ENCODE measurements around the gene NCKAP5.

The NCKAP5 gene

DNA sequence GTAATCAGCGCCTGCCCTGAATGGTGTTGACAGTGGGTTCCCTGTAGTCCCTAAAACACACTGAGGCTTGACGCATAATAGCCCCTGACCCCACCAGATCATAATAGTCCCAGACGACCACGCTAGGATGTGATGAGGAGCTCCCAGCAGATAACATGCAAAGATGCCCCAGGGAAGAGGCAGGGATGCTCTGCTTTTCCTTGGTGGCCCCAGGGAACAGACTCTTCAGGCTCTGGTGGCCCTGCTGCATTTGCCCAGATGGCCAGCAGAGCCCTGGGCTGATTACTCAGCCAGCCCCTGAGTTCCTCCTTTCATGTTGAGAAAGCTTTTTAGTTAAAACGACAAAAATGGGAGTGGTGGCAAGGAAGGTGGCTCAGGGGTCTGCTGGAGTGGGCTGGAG, 5.9 kb upstream of the NCKAP5 start:
- no peak for DNase-seq (ENCODE audit: low read depth in 2 of 2)

DNA sequence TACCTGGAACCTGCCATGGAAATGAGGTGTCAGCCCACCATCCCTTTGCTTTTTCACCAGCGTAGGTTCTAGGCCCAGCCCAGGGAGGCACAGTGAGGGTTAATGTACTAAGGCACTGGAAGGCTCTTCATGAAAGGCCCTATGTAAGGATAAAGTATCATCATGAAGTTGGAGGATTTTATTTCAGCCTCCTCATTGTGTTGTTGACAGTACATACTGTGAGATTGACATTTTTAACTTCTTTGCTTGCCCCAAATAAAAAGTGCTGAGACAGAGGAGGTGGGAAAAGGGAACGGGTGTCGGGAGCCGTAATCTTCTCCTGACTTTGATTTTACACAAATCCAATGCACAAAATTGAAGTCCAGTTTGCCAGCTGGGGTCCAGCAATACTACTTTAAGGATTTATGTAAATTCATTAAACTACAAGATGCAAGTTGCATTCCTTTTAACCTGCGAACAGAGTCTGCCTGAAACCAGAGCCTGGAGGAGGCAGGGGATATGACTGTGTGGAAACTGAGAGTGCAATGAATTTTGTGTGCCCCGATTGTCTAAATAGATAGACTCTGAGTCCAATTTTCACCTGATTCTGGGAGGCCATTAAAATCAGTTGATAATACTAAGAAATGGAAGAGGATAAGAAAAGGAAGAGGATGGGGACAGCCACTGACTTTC, 5.4 kb upstream of the NCKAP5 start:
- no peak for DNase-seq (ENCODE audit: low read depth in 2 of 2)

DNA sequence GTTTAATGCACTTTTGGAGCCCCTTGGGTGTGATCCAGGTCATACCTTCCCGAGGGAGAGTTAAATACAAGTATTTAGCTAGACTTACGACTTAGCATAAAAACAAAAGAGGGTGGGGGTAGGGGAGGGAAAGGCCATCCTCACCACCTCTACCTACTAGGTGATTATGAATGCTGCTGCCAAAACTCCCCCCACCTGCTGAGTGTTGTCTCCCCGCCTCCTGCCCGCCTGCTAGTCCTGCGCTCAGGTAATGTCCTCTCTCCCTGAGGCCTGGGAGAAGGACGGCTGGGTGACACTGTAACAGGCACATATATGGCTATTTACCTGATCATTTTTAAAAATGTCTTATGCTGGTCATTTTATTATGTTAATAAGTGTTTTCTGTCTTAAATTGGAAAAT, 3.0 kb upstream of the NCKAP5 start:
- no peak for DNase-seq (ENCODE audit: low read depth in 2 of 2)

DNA sequence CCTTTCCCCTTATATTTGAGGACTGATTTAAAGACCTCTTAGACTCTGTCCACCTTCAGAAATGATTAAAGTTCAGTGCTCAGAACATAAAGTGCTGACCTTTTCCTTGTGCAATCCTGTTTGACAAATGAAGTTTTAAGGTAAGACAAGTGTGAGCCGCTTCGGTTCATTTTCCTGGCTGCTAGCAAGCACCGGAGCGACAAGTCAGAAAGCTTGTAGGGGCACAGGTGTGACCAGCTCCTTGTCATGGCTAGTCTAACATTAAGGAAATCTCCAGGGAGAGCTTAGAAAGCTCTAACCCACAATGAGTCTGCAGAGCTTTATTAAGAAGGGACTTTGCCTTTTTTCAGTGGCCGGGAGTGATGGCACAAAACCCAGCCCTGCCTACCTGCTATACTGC, 2.3 kb upstream of the NCKAP5 start:
- DNase-seq (ENCODE audit: low read depth in 2 of 2), result no peak

DNA sequence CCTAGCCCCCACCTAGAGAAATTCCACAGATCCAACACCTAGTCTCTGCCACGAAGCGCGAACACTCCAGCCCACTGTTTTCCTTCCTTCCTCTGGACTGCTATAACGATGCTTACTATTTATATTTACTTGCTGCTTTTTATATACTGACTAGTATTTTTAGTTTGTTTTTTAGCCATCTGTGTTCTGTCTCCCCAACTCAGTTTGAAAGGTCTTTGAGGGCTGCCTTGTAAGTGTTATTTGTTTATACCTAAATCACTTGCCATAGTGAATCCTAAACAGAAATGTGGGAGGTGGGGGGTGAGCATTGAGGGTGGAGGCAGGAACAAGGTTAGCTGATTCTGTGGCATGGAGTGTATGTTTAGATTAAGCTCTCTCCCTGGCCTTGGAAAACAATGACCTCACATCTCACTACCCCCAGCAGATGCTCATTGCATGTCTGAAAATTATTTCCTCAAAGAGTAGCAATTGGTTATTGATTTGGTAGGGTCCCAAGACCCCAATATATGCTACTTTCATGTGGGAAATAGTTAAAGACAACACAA, 1.1 kb upstream of the NCKAP5 start:
- DNase-seq (ENCODE audit: low read depth in 2 of 2), result no peak

DNA sequence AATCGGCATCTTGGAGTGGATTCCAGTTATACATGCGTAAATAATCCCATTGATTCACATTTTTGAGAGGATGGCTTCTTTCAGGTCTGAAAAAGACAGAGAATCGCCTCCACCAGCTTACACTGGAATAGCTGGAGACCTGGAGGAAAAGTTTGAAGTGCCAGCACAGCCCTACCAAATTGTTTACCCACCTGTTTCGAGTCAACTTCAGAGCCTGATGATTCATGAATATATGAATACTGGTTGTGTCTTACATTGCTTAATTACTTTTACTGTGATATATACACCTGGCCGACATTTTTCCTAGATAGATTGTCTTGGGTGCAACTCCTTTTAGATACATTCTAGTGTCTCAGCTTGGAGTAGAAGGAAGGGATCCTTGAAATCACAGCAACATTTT, 335 bp upstream of the NCKAP5 start:
- no peak for DNase-seq (ENCODE audit: low read depth in 2 of 2)

DNA sequence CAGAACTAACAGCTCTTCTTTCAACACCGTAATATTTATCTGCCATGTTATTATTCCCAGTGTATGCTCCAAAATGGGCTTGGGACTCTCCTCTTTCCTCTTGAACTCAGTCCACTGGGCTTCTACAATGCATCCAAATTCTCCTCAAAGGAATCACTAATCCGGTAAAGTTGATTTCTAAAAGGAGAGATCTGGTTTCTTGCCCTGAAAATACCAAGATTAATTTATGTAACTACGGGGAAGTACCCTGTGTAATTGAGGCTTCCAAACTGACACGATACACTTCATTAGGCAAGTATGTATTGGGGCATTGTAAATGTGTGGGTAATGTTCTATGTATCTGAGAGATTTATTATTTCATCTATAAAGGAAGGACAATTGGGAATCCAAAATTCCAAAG, 5.7 kb downstream of the NCKAP5 start:
- no peak for DNase-seq (ENCODE audit: low read depth in 2 of 2)

DNA sequence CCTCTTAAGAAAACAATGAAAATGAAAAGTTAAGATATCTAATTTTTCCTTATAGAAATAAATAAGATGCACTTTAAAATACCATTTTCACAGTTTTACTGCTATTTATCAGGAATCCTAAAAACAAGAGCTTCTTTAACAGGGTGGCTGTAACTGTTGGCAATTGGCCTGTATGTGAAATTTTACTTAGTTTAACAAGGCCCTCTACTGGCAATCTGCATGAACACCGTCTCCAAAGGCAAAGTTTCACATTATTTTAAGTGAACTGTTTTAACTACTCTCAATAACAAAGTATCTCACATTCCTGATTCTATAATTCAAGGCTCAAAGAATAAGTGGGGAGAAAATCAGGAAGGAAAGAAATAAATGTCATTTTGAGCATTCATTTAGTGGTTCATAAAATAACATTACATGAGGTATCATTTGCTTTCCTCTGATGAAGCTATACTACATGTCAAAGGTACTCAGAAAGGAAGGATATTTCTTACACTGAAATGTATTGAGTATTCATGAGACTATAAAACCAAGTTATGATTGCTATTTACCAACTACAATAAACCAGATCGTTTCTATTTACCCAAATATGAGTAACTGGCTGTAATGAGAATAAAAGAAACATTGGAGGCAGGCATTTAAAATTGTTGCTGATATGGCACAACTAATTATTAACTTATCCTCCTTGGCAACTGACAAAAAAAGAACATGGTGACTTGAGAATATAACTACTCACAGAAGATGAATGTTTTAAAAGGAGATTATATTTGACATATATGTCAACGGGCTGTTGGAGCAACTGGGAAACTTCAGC, 7.0 kb downstream of the NCKAP5 start:
- no peak for DNase-seq (ENCODE audit: low read depth in 2 of 2)

DNA sequence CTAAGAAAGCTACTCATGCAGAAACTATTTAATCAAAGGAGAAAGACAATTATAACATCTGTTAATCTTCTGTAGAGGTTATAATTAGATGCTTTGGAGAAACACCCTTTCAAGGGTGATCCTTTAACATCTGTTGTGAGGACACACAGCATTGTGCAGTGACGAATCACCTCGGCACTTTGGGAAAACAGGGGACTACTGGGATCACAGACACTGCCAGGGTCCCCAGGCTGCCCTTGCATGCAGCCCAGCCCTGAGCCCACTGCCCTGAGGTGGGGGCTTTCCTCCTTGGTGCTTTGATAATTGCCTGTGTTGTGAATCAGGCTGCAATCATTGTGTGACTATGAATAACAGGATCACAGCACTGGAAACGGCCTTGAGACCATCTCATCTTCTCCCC, 10.6 kb downstream of the NCKAP5 start:
- DNase-seq (ENCODE audit: low read depth in 2 of 2), result no peak

DNA sequence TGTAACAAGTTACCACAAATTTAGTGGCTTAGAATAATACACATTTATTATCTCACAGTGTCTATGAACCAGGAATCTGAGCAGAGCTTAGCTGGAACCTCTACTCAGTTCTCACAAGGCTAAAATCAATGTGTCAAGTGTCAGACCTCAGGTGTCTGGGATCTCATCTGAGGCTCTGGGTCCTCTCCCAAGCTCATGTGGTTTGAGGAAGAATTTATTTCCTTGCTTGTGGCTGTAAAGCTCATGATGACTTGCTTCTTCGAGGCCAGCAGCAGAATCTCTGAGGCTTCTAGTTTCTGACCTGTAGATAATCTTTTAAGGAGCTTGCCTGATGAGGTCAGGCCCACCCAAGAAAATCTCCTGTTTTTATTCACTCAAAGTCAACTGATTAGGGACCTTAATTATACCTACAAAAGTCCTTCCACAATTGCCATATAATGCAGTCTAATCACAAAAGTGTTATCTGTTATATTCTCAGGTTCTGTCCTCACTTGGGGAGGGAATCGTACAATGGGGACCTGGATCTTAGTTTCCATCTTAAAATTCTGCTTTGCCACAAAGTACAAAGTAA, 14.3 kb downstream of the NCKAP5 start:
- DNase-seq (ENCODE audit: low read depth in 2 of 2), result no peak

DNA sequence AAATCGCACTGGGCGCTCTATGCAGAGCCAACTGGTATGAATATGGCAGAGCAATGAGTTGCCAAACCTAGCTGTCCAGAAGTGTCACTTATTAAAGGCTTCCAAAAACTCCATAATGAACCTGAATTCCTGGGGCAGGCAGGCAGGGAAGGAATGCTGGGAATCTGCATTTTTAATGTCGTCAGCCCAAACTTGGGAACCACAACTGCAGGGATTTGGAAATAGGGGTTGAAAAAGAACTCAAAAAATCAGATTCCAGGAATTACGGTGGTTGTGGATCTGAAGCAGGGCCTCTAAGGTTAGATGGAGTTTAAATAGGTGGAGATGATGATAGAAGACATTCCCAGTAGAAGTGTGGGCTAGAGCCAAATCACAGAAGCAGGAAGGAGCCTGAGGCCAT, 15.0 kb downstream of the NCKAP5 start:
- no peak for DNase-seq (ENCODE audit: low read depth in 2 of 2)

DNA sequence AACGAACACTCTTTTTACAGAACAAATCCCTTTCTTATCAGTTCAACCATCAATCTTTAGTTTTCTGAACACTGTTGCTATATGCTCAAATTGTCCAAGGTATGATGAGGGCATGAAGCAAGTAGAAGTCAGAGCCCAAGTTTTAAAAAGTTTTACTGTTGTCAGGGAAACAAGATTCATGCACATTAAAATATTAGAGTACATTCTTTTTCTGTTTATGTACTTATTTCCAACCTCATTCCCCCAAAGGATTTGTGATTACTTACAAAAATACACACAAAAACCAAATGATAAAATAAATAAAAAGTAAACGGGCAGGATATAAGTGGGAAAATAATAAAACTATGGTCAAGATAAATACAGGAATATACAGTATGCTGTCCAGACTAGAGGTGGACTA, 15.4 kb downstream of the NCKAP5 start:
- no peak for DNase-seq (ENCODE audit: low read depth in 2 of 2)

DNA sequence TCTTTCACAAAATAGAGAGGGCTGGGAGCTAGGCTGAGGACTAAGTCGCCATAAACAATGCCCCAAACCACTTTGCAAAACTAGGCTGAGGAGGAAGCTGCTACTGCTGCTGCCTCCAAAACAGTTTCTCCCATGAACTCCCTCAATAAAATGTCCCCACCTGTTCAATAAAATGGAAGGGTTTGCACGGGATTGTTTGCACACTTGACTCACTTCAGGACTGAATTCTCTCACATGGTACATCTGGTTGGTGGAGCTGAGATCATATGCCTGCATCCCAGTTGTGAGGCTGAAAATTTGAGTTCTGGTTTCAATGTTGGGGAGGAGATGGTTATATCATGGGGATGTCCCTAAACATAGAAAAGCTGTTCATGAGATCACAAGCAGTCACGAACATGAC, 26.5 kb downstream of the NCKAP5 start:
- no peak for DNase-seq (ENCODE audit: low read depth in 2 of 2)

DNA sequence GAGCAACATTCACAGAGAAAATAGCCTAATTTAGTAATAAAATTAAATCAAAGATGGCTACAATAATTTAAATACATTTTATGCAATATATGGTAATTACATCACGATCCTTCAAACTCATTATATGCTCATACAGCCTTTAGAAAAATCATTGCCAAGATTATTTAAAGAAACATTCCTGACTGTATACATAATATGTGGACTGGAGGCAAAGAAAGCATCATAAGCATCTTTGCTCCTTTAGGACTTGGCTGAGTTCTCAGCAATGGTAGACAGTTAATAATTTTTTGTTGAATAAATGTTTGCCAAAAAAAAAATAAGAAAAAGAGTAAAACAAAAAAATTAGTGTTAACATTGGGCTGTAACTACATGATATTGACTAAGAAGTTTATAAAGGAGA, 26.9 kb downstream of the NCKAP5 start:
- DNase-seq (ENCODE audit: low read depth in 2 of 2), result no peak

DNA sequence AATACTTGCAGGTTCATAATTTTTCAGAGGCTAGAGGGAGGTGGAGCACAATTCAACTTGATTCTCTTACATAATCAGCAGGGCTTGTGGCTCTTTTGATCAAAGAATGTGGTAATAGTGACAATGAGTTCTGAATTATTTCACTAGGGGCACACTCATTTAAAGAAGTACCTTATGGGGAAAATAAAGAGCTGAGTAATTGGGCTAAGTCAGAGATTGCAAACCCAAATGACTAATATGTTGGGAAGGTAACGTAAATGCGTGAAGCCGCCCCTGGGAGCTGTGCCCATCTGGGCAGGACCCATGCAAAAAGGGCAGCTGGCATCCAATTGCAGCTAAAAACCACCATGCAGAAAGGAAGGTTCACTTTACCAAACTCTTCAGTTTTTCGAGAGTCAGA, 35.3 kb downstream of the NCKAP5 start:
- no peak for DNase-seq (ENCODE audit: low read depth in 2 of 2)

DNA sequence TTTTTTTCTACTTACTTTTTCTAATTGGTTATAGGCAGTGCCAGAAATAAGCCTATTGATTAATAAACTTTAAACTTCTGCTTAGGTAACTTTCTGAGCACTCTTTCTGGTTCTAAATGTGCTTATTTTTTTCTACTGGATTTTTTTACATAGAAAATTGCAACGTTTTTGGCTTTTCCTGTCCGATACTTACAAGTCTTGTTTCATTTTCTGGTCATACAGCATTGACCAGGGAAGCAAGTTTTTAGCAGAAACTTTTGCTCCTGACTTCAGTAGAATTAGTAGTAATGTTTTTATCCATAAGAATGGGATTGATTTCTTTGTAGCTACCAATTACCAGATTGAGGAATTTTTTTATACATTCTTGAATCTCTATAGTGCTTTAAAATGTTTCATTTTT, 36.9 kb downstream of the NCKAP5 start:
- no peak for DNase-seq (ENCODE audit: low read depth in 2 of 2)

DNA sequence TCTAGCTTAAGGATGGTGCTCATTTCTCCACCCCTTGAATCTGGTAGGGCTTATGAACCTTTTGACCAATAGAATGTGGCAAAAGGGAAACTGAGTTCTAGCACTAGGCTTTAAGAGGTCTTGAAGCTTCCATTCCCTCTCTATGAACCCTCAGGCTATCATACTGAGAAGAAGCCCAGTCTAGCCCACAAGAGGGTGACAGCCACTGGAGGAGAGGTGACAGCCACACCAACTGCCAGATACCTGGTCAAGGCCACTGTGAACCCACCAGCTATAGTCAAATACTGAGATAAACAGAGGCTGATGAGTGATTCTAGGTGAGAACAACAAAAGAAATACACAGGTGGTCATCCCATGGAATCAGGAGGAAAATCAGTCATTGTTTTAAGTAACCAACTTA, 37.6 kb downstream of the NCKAP5 start:
- no peak for DNase-seq (ENCODE audit: low read depth in 2 of 2)

DNA sequence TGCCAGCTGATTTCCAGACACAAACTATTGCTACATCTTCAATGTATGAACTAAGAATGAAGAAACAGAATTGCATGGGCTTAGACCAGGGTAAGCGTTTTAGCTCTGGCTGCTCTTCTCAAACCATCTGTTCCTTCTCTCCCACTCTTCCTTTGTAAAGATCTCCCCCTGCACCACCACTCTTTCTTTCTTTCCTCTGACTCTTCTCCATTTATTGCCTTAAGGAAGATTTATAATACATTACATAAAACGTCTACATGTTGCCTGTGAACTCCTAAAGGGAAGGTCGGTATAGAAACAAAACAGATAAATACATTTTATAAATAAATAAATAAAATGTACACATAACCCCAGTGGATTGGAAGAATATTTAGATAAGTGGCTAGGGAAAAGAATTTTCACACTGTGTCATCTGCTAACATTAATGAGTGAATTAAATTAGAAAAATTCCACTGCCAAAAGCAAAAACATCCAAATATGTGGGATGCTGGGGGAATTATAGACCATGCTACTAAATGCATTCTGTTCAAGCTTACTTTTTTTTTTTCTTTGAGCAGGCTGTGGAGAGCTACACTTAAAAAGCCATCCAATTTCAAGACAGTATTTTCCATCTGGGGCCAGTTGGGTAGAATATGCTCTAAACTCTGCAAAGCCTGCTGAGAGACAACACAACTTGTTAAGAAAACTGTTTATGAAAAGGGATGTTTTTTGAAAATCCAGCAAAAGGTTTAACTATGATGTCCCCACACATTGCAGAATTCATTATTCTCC, 41.5 kb downstream of the NCKAP5 start:
- DNase-seq (ENCODE audit: low read depth in 2 of 2), result no peak

DNA sequence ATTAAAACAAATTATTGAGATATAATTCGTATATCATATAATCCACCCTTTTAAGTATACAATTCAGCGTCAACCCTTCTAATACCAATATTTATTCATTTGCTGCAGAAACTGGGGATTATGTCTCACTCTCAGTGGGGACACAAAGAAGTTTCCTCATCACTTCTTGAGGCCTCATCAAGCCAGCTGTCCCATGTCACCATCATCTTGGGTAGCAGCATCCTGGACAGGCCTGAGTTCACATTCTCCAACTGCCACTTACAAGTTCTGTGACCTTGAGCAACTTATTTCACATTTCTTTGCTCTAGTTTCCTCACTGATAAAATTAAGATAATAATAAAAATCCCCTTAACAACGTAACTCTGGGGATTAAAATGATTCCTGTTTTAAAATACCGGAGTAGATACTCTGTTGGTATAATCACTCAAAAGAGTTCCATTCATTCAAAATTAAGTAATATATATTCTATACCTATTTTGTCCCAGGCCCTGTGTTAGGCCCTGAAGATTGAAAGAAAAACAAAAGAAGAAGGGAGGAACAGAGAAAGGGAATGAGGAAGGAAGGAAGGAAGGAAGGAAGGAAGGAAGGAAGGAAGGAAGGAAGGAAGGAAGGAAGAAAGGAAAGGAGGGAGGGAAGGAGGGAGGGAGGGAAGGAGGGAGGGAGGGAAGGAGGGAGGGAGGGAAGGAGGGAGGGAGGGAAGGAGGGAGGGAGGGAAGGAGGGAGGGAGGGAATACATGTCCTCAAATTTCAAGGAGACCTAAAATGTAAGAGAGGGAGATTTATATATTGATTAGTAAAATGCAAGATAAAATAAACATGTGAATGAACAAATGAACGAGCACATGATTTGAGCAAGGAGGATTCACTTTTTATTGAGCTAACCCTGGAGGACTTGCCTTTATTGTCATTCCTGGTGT, 42.4 kb downstream of the NCKAP5 start:
- DNase-seq (ENCODE audit: low read depth in 2 of 2), result no peak

DNA sequence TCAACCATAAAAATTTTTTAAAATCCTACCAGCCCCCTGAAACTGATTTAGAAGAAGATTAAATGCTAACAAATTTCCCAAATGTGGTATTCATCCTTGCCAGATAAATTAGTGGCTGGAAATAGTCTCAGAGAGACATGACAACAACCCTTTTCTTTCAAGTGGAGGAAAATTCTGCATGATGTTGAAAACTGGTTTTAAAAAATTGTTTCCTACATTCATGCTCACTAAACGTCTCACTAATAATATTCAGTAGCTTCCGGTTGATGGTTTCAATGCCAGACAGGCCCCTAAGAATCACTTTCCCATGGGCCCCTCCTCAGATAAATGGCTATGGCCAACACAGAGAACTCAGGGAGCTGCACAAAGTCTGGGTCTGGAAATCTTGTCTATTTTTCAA, 43.2 kb downstream of the NCKAP5 start:
- no peak for DNase-seq (ENCODE audit: low read depth in 2 of 2)

DNA sequence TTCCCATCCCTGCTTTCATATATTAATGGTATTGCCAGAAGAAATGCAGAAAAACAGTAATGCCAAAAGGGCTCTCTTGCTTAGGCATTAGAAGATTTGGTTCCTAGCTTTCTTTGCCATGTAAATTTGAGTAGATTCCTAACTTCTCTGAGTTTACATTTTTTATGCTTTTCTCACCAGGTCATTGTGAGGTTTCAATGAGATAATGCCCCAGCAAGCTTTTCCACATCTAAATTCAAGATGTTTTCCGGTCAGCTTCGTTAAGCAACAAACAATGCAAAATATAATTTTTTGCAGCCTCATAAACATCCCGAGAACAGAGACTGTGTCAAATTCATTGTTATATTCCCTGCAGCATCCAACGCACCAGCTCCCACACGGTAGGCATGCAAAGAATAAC, 44.9 kb downstream of the NCKAP5 start:
- no peak for DNase-seq (ENCODE audit: low read depth in 2 of 2)

Data from stimulated activated CD8-positive, alpha-beta memory T cell treated with anti-CD3 and anti-CD28 coated beads, Interleukin-15, amount 100 ng/mL, for 48 hours (primary cell).